ENCODE data around the gene PAX7.

DNA sequence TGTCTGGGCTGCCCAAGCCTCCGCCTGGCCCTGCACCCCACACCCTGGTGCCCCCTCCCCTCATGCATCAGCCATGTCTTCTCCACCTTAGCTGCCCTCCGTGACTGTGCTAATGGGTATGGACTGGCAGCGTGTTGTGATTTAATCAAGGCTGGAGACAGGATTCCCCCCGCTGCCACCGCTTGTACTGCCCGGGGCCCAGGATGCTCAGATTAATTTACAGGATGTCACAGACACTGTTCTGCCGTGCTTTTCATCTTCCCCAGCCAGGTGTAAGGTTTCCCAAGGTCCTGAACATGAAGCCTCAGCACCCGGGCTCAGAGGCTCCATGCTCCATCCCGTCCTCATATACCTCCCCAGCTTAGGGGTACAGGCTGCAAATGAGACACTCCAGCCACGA is 162.5 kb downstream of the PAX7 start:
- TF ChIP-seq CTCF (IDR thresholded peaks at IDR 0.05) (no peak), EP300 (IDR thresholded peaks at IDR 0.05) (no peak)

Measured in sigmoid colon (tissue), 4 donors.